ENCODE measurements around the gene SPACA1.

The SPACA1 gene

DNA sequence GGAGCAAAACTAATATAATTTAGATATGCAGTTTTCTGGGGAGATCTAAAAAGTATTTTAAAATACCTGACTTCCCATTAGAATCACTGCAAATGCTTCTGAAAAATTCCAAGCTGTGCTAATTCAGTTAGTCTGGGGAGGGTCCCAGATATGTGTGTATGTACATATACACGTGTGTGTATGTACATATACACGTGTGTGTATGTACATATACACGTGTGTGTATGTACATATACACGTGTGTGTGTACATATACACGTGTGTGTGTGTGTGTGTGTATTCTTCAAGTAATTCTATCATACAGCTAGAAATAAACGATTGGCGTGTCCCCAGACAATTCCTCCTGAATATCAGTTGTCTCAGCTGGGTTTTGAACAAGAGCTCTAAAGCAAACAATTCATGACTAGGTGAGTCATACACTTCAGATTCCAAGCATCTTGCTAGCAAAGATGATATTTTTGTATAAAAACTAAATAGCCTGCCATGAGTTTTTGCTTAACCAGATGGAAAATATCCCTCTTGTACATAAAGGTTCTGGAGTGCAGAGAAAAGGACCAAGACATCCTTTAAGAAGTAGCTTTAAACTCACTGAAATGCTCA lies 58.2 kb downstream of the SPACA1 start:
- no peak for DNase-seq (ENCODE audit: low read depth)

DNA sequence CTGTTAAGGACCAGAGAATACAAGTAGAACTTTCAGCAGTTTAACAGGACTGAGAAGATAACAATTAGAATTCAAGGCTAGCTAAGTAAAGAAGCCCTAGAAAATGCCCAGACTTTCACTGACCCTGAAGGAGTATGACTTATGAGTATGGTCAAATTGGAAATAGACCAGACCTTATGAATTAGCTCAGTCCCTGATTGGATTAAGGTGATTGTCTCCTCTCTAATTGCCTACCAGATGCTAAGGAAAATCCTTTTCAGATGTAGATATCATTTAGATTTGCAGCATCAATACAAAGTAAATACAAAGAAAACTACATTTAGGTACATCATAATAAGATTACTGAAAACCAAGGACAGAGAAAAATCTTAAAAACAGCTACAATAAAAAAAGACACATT lies 59.6 kb downstream of the SPACA1 start:
- DNase-seq (ENCODE audit: low read depth): no peak

DNA sequence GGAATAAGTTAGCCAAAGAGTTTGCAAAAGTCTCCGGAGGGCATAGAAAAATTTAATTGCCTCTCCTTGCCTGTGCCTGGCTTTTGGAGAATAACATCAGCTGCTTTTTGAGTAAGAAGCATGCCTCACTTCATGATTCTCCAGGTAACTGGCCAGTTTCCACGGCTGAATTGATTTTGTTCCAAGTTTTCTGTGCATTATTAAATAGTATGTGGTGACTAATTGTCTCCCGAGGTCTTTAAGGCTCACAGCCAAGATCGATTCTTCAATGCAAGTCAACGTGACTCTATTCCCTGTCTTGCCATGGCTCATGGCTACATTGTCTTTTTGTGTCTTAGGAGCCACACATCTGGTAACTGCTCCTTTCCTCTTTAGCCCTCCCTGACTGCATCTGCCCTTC lies 64.3 kb downstream of the SPACA1 start:
- no peak for DNase-seq (ENCODE audit: low read depth)

DNA sequence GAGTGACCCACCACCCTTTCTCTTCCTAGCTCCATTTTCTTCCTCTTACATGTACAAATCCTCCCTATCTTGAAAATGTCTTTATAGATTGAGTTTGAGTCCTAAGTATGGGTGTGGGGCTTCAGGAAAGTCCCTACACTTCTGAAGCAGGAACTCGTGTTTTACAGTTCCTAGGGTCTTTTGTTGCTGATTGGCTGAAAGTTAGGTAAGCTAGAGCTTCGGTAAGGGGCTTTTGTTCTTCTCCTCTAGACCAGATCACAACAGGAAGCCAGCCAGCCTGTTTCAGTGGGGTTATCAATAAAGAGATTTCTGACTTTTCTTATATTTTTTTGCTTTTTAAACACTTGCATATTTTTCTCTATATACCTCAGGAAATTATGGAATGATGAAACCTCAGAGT lies 67.2 kb downstream of the SPACA1 start:
- DNase-seq (ENCODE audit: low read depth): no peak

DNA sequence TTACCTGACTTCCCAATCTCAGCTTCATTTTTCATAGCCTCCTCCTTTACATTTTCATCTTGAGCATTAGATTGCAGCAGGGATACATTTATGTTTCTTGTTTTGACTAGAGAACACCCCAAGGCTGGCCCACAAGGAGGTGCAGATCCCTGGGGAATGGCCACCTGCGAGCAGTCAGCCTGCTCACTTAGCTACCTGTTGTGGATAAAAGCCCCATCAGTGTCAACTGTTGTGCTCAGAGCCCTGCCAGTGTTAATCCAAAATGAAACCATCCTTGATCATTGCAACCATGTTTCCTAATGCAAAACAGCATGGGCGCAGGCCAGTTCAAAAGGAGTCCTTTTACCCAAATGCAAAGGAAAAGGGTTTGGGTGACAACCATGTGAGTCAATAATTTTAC lies 67.7 kb downstream of the SPACA1 start:
- no peak for DNase-seq (ENCODE audit: low read depth)

DNA sequence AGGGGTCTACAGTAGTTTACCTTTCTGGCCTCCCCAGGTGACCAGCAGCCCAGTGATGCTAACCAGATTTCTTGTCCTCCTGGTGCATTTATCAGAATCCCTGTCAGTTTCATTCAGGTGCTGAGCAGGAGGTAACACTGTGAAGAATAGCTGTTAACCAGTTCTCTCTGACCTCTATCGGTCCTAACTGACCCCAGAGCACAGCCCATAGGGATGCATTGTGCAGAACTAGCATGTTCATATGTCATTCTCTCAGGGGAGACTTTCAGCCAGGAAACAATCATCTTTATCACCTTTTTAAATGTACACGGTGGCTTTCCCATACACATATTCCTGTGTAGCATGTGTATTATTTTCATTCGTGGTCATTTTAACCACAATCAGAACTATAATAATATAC lies 68.6 kb downstream of the SPACA1 start:
- no peak for DNase-seq (ENCODE audit: low read depth)
